ENCODE data around the gene SLCO2B1. TPM values are rescaled to one million over a fixed set of nuclear protein-coding genes. Genes with fewer than 3 reads are reported as not detected.

The SLCO2B1 gene
- total RNA-seq, 1 donor from 2014 or later = 2.6 TPM

GRCh38 chr11:75185866-75186265, 35.0 kb downstream of the SLCO2B1 start:
- Histone ChIP-seq H3K4me3 (ENCODE audit: insufficient read depth, low read depth, low read length) (no peak overlapping the region), H2AFZ (ENCODE audit: low read depth, low read length) (no peak overlapping the region), H3K27ac (ENCODE audit: low read depth, low read length) (no peak overlapping the region), H3K36me3 (ENCODE audit: insufficient read depth, low read length) (no peaks in the 10 kb centered on the region), H4K20me1 (ENCODE audit: insufficient read depth, low read length) (no peaks in the 10 kb centered on the region), H3K4me1 (ENCODE audit: insufficient read depth, low read length) (no peaks in the 10 kb centered on the region), H3K79me2 (ENCODE audit: insufficient read depth, low read length) (no peaks in the 10 kb centered on the region), H3K9ac (ENCODE audit: low read length) (no peak overlapping the region), H3K9me3 (ENCODE audit: insufficient read depth, low read depth, low read length) (no peaks in the 10 kb centered on the region), H3K27me3 (ENCODE audit: insufficient read depth, low read length) (peaks cover 6% of the 10 kb centered on the region), H3K4me2 (ENCODE audit: low read length) (no peak overlapping the region)
- DNase-seq (ENCODE audit: low read depth) (no peak), FAIRE-seq (no peak)
- Mint-ChIP-seq H3K9me3 (ENCODE audit: unreplicated experiment) (no peaks in the 10 kb centered on the region), H3K4me3 (ENCODE audit: unreplicated experiment) (no peak overlapping the region), H3K27ac (ENCODE audit: unreplicated experiment) (no peak overlapping the region), H3K27me3 (ENCODE audit: low read depth, unreplicated experiment) (peaks cover 11% of the 10 kb centered on the region), H3K4me1 (ENCODE audit: low read depth, unreplicated experiment) (peaks cover 5% of the 10 kb centered on the region), H3K36me3 (ENCODE audit: low read depth, unreplicated experiment) (peaks cover 2% of the 10 kb centered on the region)
- TF ChIP-seq EZH2 (IDR thresholded peaks at IDR 0.05; ENCODE audit: insufficient read depth, low read length) = no peak
- TF ChIP-seq CTCF (IDR thresholded peaks at IDR 0.05; ENCODE audit: insufficient read depth, low read depth, low read length) = no peak

GRCh38 chr11:75186999-75187398, 36.1 kb downstream of the SLCO2B1 start:
- Histone ChIP-seq H3K4me2 (ENCODE audit: low read length) (no peak overlapping the region), H3K9ac (ENCODE audit: low read length) (no peak overlapping the region), H3K4me3 (ENCODE audit: insufficient read depth, low read depth, low read length) (no peak overlapping the region), H3K27ac (ENCODE audit: low read depth, low read length) (no peak overlapping the region), H2AFZ (ENCODE audit: low read depth, low read length) (no peak overlapping the region), H3K27me3 (ENCODE audit: insufficient read depth, low read length) (peaks cover 7% of the 10 kb centered on the region), H3K9me3 (ENCODE audit: insufficient read depth, low read depth, low read length) (no peaks in the 10 kb centered on the region), H3K36me3 (ENCODE audit: insufficient read depth, low read length) (no peaks in the 10 kb centered on the region), H3K79me2 (ENCODE audit: insufficient read depth, low read length) (no peaks in the 10 kb centered on the region), H4K20me1 (ENCODE audit: insufficient read depth, low read length) (no peaks in the 10 kb centered on the region), H3K4me1 (ENCODE audit: insufficient read depth, low read length) (no peaks in the 10 kb centered on the region)
- FAIRE-seq (no peak), DNase-seq (ENCODE audit: low read depth) (no peak)
- TF ChIP-seq EZH2 (IDR thresholded peaks at IDR 0.05; ENCODE audit: insufficient read depth, low read length) = no peak
- Mint-ChIP-seq H3K36me3 (ENCODE audit: low read depth, unreplicated experiment) (peaks cover 2% of the 10 kb centered on the region), H3K4me3 (ENCODE audit: unreplicated experiment) (no peak overlapping the region), H3K27ac (ENCODE audit: unreplicated experiment) (no peak overlapping the region), H3K27me3 (ENCODE audit: low read depth, unreplicated experiment) (peaks cover 11% of the 10 kb centered on the region), H3K4me1 (ENCODE audit: low read depth, unreplicated experiment) (peaks cover 5% of the 10 kb centered on the region), H3K9me3 (ENCODE audit: unreplicated experiment) (no peaks in the 10 kb centered on the region)

- FAIRE-seq = no peak
- no peak overlapping the region for H3K27ac Mint-ChIP-seq (ENCODE audit: unreplicated experiment)
Measured at GRCh38 chr11:75188671-75189070, 37.8 kb downstream of the SLCO2B1 start.

More at GRCh38 chr11:75188671-75189070, 37.8 kb downstream of the SLCO2B1 start:
- H3K27ac ChIP-seq (ENCODE audit: low read depth, low read length) = no peak overlapping the region
- no peak for DNase-seq (ENCODE audit: low read depth)
- no peak overlapping the region for H2AFZ ChIP-seq (ENCODE audit: low read depth, low read length)
- peaks cover 2% of the 10 kb centered on the region for H3K36me3 Mint-ChIP-seq (ENCODE audit: low read depth, unreplicated experiment)
- no peak overlapping the region for H3K9ac ChIP-seq (ENCODE audit: low read length)
- H4K20me1 ChIP-seq (ENCODE audit: insufficient read depth, low read length) = no peaks in the 10 kb centered on the region
- no peak overlapping the region for H3K4me3 Mint-ChIP-seq (ENCODE audit: unreplicated experiment)
- H3K4me1 Mint-ChIP-seq (ENCODE audit: low read depth, unreplicated experiment) = peaks cover 5% of the 10 kb centered on the region
- no peak overlapping the region for H3K4me2 ChIP-seq (ENCODE audit: low read length)
- no peaks in the 10 kb centered on the region for H3K4me1 ChIP-seq (ENCODE audit: insufficient read depth, low read length)
- TF ChIP-seq EZH2 (IDR thresholded peaks at IDR 0.05; ENCODE audit: insufficient read depth, low read length) = no peak
- no peak for TF ChIP-seq CTCF (IDR thresholded peaks at IDR 0.05; ENCODE audit: insufficient read depth, low read depth, low read length)
- H3K9me3 ChIP-seq (ENCODE audit: insufficient read depth, low read depth, low read length) = no peaks in the 10 kb centered on the region
- no peaks in the 10 kb centered on the region for H3K9me3 Mint-ChIP-seq (ENCODE audit: unreplicated experiment)
- no peaks in the 10 kb centered on the region for H3K79me2 ChIP-seq (ENCODE audit: insufficient read depth, low read length)
- H3K36me3 ChIP-seq (ENCODE audit: insufficient read depth, low read length) = no peaks in the 10 kb centered on the region
- peaks cover 5% of the 10 kb centered on the region for H3K27me3 ChIP-seq (ENCODE audit: insufficient read depth, low read length)
- peaks cover 21% of the 10 kb centered on the region for H3K27me3 Mint-ChIP-seq (ENCODE audit: low read depth, unreplicated experiment)
- no peak overlapping the region for H3K4me3 ChIP-seq (ENCODE audit: insufficient read depth, low read depth, low read length)
